VCaP (cell line): ENCODE results near the gene FOXA1.

Experiments used
- H3K27ac ChIP-seq: fragments of 450-650 bp; 2 replicates; pipeline ENCODE4 v1.5.1; 2017
- CTCF ChIP-seq: fragments of 450-650 bp; conservative IDR thresholded peaks from 2 replicates; pipeline ENCODE4 v1.5.1; 2017; ENCODE audit warnings: mild to moderate bottlenecking, moderate library complexity

Gene FOXA1

GRCh38 chr14:37586797-37587130, 8.3 kb downstream of the FOXA1 start:
- peak overlapping the region; percentile 100 for H3K27ac ChIP-seq
- TF ChIP-seq CTCF = no peak

DNA sequence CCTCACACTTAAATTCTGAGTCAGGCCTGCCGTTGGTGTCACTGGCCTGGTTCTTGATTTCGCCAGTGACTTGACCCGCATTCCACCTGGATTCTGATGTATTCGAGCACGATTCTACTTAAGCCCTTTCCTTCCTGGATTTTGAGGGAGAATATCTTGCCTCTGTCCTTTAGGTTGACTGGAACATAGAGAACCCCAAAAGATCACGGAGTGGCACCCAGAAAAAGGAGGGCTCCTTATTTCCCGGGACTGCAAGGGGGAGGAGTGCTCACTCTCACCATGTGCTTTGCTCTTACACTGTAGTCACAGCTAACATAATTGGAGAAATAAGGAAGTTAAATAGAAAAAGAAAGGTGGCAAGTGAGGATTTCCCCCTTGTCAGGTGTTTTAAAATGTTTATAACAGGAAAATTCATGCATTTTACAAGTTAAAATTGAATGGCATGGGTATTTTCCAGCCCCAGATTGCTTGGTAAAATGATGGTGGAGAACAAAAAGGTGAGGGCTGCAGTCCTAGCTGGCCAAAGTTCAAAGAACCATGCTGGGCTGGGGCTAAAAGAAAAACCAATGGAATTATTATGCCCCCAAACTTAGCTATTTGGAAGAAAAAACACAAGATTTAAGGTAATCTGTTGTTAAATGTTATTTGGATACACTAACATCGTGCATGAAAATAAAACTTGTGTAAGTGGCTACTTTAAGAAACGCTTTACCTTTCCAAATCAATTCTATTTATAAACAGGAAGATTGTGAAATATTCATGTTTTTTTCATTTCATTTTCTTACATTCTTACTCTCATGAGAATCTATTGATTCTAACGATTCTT, 8.9 kb downstream of the FOXA1 start:
- TF ChIP-seq CTCF = no peak
- peak overlapping the region; percentile 100 for H3K27ac ChIP-seq

DNA sequence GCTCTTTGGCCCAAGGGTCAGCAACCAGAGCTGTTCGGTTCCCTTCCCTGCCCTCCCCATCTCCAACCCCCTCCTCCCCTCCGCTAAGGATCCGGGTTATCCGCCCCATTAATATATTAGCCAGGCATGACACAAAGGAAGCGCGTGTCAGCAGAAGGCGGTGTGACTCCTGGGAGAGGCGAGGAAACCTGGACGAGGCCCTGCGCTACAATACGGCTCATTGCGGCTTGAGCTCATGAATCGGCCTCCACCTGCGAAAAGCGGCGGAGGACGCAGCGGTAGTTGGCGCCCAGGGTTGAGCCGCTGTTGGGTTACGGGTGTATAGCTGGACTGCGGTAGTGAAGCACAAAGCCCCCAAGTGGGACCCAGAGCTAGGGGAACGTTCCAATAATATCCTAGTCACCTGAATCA, 9.9 kb downstream of the FOXA1 start:
- TF ChIP-seq CTCF = no peak
- peak overlapping the region; percentile 100 for H3K27ac ChIP-seq

DNA sequence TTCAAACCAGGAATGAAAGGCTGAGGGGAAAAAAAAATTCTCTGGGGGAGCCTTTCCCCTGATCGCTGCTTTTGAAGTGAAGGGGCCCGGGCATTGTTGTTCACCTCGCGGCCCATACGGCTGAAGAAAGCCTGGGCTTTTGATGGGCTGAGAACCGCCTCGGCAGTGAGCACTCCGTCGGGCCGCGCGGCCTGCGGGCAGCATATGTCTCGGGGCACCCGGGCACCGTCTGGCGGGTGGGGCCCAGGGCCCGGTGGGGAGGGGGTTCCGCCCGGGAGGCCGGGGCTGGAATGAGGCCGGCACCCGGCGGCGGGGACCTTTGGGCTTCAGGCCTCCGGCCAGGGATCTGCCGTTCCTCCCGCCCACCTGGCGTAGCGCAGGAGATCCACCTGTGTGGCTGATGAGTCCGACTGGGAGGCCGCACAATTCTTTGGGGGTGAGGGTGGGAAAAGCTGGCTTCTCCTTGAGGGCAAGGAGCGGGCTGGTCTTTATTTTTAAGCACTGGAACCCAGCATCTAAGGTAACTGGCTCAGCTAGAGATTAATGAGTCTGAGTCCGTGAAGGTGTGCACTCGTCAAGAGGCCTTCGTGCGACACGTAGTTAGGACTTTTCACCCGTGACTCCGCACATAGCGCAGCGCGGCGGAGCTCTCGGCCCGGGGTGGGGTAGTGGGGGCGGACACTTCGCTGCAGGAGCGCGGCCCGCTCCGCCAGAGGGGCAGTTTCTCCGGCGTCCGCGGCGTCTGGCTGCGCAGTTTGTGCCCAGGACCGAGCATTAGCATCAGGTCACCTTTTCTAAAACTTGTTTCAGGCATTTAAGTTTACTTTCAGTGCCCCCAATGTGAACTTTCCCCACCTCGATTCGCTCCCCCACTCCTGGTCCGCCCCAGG, 10.6 kb downstream of the FOXA1 start:
- TF ChIP-seq CTCF = no peak
- H3K27ac ChIP-seq = peak overlapping the region; percentile 100

DNA sequence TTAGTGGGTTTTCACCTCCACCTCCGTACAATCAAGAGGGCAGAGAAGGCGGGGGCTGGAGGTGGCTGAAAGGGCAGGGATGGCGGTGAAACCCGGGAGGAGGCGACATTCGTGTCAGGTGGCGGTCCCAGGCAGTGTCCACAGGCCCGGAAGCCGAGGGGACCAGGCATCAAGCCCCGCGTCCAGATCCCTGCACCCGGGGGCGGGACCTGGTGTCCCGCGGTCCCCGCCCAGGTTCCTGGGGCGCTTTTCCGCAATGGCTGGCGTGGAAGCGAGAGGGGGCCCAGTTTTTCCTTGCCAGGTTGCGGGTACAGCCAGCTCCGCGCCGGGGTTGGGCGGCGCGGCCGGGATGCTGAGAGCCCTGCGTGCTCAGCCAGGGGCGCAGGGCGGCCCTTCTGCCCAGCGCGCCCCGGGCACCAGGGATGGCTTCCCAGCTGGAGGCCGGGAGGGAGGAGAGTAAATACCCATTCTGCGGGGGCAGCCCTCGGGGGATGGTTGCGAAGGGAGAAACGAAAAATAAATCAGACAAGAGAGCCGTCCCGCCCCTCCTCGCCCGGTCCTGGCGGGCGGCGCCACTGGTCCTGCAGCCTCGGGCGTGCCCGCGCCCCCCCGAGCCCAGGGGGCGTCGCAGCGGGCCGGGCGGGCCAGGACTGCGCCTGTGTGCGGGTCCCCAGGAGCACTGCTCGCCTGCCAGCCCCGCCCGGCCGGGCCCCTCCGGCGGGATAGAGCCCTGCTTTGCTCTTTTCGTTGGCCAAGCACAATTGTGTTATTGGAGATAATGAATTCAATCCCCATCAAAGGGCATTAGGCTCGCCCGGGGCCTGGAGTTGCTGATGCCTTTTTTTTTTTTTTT, 11.5 kb downstream of the FOXA1 start:
- peak overlapping the region; percentile 100 for H3K27ac ChIP-seq
- no peak; the same call in 1 of the 2 replicates for TF ChIP-seq CTCF

DNA sequence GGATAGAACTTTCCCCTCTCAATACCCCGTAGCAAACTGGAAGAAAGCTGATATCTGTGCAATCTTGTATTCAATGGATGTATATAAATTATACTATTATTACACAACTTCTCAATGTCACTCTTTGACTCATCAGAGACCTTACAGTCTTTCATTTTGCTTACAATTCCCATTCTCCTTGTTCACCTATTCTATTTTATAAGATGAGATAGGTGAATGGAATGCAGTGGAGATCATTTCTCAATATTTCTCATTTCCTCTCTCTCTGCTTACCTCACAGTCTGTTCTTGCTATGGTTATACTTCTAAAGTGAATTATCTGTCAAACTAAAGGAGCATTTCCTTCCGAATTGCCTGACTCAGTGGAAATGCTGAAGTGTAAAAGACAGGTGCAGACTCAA, 14.9 kb downstream of the FOXA1 start:
- no peak for TF ChIP-seq CTCF
- peak overlapping the region; percentile 100 for H3K27ac ChIP-seq
